HL-60 (cell line): ENCODE data around the gene MAP3K7.

Experiments used
- POLR2AphosphoS5 ChIP-seq: IDR thresholded peaks from 2 replicates; pipeline ENCODE4 v1.6.1; 2012; ENCODE audit warnings: low read depth
- TF ChIP-seq, protein P1 (sequence below): IDR thresholded peaks from one replicate; pipeline ENCODE4 v1.5.1; 2011; ENCODE audit warnings: low read length, control low read depth, inconsistent platforms; ENCODE audit not compliant: insufficient read depth
- TF ChIP-seq, protein P2 (sequence below): IDR thresholded peaks from 2 replicates; pipeline ENCODE4 v1.6.1; 2012; ENCODE audit warnings: low read depth; ENCODE audit not compliant: insufficient replicate concordance

DNA sequence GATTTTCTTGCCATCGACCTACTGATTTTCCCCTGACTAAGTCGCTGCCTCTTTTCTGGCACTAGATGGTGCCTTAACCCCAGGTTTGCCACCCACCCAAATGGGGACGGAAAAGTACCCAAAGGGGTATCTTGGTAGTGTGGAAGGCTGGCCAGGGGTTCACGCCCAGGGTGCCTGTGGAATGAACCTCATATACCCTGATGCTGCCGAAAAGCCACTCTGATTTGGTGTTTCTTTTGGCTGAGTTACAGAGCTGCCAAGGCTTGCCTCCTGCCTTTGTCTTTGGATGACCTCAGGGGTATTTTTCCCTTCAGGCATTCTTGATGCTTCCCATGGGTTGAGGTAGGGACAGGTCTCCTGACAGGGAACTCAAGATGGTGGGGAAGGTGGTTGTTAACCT lies 78.1 kb downstream of the MAP3K7 start:
- no peak for TF ChIP-seq POLR2AphosphoS5
- TF ChIP-seq, protein P1, sequence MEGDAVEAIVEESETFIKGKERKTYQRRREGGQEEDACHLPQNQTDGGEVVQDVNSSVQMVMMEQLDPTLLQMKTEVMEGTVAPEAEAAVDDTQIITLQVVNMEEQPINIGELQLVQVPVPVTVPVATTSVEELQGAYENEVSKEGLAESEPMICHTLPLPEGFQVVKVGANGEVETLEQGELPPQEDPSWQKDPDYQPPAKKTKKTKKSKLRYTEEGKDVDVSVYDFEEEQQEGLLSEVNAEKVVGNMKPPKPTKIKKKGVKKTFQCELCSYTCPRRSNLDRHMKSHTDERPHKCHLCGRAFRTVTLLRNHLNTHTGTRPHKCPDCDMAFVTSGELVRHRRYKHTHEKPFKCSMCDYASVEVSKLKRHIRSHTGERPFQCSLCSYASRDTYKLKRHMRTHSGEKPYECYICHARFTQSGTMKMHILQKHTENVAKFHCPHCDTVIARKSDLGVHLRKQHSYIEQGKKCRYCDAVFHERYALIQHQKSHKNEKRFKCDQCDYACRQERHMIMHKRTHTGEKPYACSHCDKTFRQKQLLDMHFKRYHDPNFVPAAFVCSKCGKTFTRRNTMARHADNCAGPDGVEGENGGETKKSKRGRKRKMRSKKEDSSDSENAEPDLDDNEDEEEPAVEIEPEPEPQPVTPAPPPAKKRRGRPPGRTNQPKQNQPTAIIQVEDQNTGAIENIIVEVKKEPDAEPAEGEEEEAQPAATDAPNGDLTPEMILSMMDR = no peak
- TF ChIP-seq, protein P2, sequence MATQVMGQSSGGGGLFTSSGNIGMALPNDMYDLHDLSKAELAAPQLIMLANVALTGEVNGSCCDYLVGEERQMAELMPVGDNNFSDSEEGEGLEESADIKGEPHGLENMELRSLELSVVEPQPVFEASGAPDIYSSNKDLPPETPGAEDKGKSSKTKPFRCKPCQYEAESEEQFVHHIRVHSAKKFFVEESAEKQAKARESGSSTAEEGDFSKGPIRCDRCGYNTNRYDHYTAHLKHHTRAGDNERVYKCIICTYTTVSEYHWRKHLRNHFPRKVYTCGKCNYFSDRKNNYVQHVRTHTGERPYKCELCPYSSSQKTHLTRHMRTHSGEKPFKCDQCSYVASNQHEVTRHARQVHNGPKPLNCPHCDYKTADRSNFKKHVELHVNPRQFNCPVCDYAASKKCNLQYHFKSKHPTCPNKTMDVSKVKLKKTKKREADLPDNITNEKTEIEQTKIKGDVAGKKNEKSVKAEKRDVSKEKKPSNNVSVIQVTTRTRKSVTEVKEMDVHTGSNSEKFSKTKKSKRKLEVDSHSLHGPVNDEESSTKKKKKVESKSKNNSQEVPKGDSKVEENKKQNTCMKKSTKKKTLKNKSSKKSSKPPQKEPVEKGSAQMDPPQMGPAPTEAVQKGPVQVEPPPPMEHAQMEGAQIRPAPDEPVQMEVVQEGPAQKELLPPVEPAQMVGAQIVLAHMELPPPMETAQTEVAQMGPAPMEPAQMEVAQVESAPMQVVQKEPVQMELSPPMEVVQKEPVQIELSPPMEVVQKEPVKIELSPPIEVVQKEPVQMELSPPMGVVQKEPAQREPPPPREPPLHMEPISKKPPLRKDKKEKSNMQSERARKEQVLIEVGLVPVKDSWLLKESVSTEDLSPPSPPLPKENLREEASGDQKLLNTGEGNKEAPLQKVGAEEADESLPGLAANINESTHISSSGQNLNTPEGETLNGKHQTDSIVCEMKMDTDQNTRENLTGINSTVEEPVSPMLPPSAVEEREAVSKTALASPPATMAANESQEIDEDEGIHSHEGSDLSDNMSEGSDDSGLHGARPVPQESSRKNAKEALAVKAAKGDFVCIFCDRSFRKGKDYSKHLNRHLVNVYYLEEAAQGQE = no peak
